ENCODE data around the gene CFAP210. TPM values are rescaled to one million over a fixed set of nuclear protein-coding genes. Genes with fewer than 3 reads are reported as not detected.

Gene CFAP210
- total RNA-seq, 1 experiment from 2014 or later = not detected

DNA sequence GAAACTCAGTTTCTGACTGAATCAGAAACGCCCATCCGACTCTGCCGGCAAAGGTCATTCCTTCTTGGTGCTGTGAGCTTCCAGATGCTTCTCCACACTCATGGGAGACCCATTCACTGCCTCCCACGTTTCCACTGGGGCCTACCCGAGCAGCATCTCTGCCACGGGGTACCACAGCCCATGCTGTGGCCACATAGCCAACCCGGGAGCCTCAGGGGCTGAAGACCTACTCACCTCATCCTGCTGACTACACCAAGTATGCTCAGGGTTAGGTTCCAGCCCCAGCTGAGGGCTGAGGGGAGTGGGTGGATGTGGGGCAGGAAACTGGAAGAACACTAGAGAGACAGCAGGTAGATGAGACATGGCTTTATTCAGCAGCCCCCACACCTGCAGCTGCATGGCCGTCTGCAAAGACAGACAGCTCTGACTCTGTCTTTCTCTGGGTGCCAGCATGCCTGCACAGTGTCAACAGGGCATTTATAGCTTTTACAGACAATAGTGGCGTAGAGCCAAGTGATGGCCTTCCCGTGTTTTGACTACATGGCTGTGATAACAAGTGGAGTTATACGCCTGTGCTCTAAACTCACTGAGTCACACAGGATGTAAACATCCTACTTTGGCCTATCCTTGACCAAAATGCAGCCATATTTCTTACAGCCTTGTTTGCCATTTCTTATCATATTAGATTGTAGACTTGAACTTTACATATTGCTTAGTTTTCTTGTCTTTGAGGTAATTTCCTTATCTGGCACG, 22.9 kb upstream of the CFAP210 start:
- H3K9me3 ChIP-seq (ENCODE audit: control insufficient read depth in 1 of 2, insufficient read depth in 1 of 2, low read depth in 1 of 2, low read length in 2 of 2) = no peaks in the 10 kb centered on the region
- no peak overlapping the region for H3K4me3 ChIP-seq (replicated peaks in 1 of 2; ENCODE audit: low read depth in 1 of 2, low read length in 2 of 2)
- no peak for TF ChIP-seq SP1 (IDR thresholded peaks at IDR 0.05; ENCODE audit: low read depth)
- TF ChIP-seq EGR1 (IDR thresholded peaks at IDR 0.05; ENCODE audit: low read depth) = no peak
- TF ChIP-seq FOSL1 (IDR thresholded peaks at IDR 0.05; ENCODE audit: low read depth) = no peak
- TF ChIP-seq REST (IDR thresholded peaks at IDR 0.05; ENCODE audit: low read depth) = no peak
- no peak for TF ChIP-seq CBX3 (IDR thresholded peaks at IDR 0.05; ENCODE audit: low read depth)
- no peak for TF ChIP-seq EZH2phosphoT487 (IDR thresholded peaks at IDR 0.05; ENCODE audit: borderline replicate concordance)
- TF ChIP-seq, protein P1, sequence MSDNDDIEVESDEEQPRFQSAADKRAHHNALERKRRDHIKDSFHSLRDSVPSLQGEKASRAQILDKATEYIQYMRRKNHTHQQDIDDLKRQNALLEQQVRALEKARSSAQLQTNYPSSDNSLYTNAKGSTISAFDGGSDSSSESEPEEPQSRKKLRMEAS (IDR thresholded peaks at IDR 0.05) = no peak
- TF ChIP-seq YY1 (IDR thresholded peaks at IDR 0.05; ENCODE audit: extremely low read depth, insufficient replicate concordance, low read depth, low read length) = no peak
- TF ChIP-seq TCF7L2 (IDR thresholded peaks at IDR 0.05; ENCODE audit: borderline replicate concordance, extremely low read depth, insufficient read depth, insufficient read length) = no peak
- TF ChIP-seq CEBPB (IDR thresholded peaks at IDR 0.05; ENCODE audit: low read depth) = no peak
- no peak for TF ChIP-seq SRF (IDR thresholded peaks at IDR 0.05; ENCODE audit: low read depth)
- no peaks in the 10 kb centered on the region for H3K27me3 ChIP-seq (ENCODE audit: insufficient read depth, low read length)
- H3K79me2 ChIP-seq (ENCODE audit: insufficient read depth, low read length) = no peaks in the 10 kb centered on the region
- DNase-seq (ENCODE audit: low read depth, low spot score) (no peak), ATAC-seq (no peak; the same call in 1 of the 2 replicates)
- ChIA-PET POLR2A (no interaction called here), RAD21 (ENCODE audit: low non-redundant PET in 1 of 2, low total read pairs in 2 of 2, uncharacterized antibody in 2 of 2, unreplicated experiment in 2 of 2) (no interaction called here), CTCF (no interaction called here)
- H3K4me1 ChIP-seq (ENCODE audit: control insufficient read depth in 1 of 2, insufficient read depth in 2 of 2, low read length in 2 of 2) = no peaks in the 10 kb centered on the region
- H2AFZ ChIP-seq (ENCODE audit: low read depth, low read length, poor library complexity, severe bottlenecking) = no peak overlapping the region
- H3K9ac ChIP-seq (ENCODE audit: low read length) = no peak overlapping the region
- no peak overlapping the region for H3K27ac ChIP-seq (ENCODE audit: low read depth, low read length)
- H4K20me1 ChIP-seq (ENCODE audit: insufficient read depth) = no peaks in the 10 kb centered on the region
- no peaks in the 10 kb centered on the region for H3K9me2 ChIP-seq (ENCODE audit: insufficient read depth)
- no peaks in the 10 kb centered on the region for H3K36me3 ChIP-seq (ENCODE audit: control insufficient read depth in 1 of 2, insufficient read depth in 2 of 2, low read length in 2 of 2)
- no peak overlapping the region for H3K4me2 ChIP-seq (ENCODE audit: low read length)
- BruUV-seq (replicated peaks) = no TSS peak
- intact Hi-C loops (cut with micrococcal nuclease) = no loop called here

Measured in HCT116 (cell line).